Measurements from ENCODE around the gene TNNC1.

DNA sequence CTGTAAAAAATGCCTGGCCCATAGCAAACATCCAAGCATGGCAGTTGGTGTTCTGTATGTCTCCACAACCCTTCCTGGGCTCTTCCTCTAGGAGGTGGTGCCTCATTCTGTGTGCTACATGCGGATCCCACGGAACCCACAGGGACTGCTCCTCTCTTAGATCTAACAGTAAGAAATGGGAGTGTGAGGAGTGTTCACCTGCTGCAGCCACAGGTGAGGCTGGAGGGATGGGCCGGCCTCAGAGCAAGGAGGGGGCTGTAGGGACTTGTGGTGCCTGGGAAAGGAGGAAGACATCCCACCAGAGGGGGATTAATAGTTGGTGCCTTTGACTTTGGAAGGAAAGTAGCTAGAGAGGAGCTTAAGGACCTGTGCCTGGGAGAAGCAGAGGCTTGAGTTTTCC, 31.2 kb downstream of the TNNC1 start:
- TF ChIP-seq, protein P1, sequence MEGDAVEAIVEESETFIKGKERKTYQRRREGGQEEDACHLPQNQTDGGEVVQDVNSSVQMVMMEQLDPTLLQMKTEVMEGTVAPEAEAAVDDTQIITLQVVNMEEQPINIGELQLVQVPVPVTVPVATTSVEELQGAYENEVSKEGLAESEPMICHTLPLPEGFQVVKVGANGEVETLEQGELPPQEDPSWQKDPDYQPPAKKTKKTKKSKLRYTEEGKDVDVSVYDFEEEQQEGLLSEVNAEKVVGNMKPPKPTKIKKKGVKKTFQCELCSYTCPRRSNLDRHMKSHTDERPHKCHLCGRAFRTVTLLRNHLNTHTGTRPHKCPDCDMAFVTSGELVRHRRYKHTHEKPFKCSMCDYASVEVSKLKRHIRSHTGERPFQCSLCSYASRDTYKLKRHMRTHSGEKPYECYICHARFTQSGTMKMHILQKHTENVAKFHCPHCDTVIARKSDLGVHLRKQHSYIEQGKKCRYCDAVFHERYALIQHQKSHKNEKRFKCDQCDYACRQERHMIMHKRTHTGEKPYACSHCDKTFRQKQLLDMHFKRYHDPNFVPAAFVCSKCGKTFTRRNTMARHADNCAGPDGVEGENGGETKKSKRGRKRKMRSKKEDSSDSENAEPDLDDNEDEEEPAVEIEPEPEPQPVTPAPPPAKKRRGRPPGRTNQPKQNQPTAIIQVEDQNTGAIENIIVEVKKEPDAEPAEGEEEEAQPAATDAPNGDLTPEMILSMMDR (IDR thresholded peaks at IDR 0.05) = no peak
- TF ChIP-seq, protein P2, sequence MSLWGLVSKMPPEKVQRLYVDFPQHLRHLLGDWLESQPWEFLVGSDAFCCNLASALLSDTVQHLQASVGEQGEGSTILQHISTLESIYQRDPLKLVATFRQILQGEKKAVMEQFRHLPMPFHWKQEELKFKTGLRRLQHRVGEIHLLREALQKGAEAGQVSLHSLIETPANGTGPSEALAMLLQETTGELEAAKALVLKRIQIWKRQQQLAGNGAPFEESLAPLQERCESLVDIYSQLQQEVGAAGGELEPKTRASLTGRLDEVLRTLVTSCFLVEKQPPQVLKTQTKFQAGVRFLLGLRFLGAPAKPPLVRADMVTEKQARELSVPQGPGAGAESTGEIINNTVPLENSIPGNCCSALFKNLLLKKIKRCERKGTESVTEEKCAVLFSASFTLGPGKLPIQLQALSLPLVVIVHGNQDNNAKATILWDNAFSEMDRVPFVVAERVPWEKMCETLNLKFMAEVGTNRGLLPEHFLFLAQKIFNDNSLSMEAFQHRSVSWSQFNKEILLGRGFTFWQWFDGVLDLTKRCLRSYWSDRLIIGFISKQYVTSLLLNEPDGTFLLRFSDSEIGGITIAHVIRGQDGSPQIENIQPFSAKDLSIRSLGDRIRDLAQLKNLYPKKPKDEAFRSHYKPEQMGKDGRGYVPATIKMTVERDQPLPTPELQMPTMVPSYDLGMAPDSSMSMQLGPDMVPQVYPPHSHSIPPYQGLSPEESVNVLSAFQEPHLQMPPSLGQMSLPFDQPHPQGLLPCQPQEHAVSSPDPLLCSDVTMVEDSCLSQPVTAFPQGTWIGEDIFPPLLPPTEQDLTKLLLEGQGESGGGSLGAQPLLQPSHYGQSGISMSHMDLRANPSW (CRISPR knock-in tag; conservative IDR thresholded peaks at IDR 0.05; ENCODE audit: low read depth) = no peak
- TF ChIP-seq, protein P3, sequence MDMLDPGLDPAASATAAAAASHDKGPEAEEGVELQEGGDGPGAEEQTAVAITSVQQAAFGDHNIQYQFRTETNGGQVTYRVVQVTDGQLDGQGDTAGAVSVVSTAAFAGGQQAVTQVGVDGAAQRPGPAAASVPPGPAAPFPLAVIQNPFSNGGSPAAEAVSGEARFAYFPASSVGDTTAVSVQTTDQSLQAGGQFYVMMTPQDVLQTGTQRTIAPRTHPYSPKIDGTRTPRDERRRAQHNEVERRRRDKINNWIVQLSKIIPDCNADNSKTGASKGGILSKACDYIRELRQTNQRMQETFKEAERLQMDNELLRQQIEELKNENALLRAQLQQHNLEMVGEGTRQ (CRISPR knock-in tag; IDR thresholded peaks at IDR 0.05) = no peak
- TF ChIP-seq CREB1 (CRISPR knock-in tag; IDR thresholded peaks at IDR 0.05) (no peak), PREB (CRISPR knock-in tag; IDR thresholded peaks at IDR 0.05; ENCODE audit: borderline replicate concordance) (no peak), PRDM15 (CRISPR knock-in tag; IDR thresholded peaks at IDR 0.05) (no peak), NR1H2 (CRISPR knock-in tag; IDR thresholded peaks at IDR 0.05) (no peak), E2F5 (CRISPR knock-in tag; IDR thresholded peaks at IDR 0.05) (no peak), E2F4 (CRISPR knock-in tag; IDR thresholded peaks at IDR 0.05; ENCODE audit: borderline replicate concordance, low read depth) (no peak), ESRRA (CRISPR knock-in tag; IDR thresholded peaks at IDR 0.05; ENCODE audit: borderline replicate concordance) (no peak), RELA (CRISPR knock-in tag; IDR thresholded peaks at IDR 0.05; ENCODE audit: borderline replicate concordance) (no peak)

Data from WTC11 (cell line).